ENCODE data around the gene PTCD1.

- no peak for TF ChIP-seq POLR2A (IDR thresholded peaks at IDR 0.05; ENCODE audit: low read depth, low read length)
- TF ChIP-seq POLR2AphosphoS5 (IDR thresholded peaks at IDR 0.05; ENCODE audit: low read depth, low read length), result no peak
Measured at GRCh38 chr7:99465421-99465768, 26.8 kb upstream of the PTCD1 start.
